SK-N-MC (cell line): ENCODE data around the gene PDK2.

Experiments used
- EZH2 ChIP-seq: fragments of 200-600 bp; sonication (generic); IDR thresholded peaks from one replicate; pipeline ENCODE4 v1.6.1; 2017; ENCODE audit warnings: antibody characterized with exemption
- POLR2AphosphoS5 ChIP-seq: IDR thresholded peaks from 2 replicates; pipeline ENCODE4 v1.6.1; 2012; ENCODE audit warnings: mild to moderate bottlenecking, low read depth, low read length, borderline replicate concordance

- TF ChIP-seq POLR2AphosphoS5 = no peak
- TF ChIP-seq EZH2 = no peak
Measured at GRCh38 chr17:50099003-50099402, 3.9 kb downstream of the PDK2 start.
